NCI-H1436 treated with DMSO at 0.1 percent for 48 hours (cell line): ENCODE data around the gene ATP6V1E1.
"Not testable (repeated sequence)": the region's sequence is repeated elsewhere in the genome, so short reads cannot be mapped to it uniquely, and the experiment has no call there.

Experiments used
- DNase-seq: peaks from one replicate; lab custom pipeline; 2025; lab: John Stamatoyannopoulos, UW

Gene ATP6V1E1

DNA sequence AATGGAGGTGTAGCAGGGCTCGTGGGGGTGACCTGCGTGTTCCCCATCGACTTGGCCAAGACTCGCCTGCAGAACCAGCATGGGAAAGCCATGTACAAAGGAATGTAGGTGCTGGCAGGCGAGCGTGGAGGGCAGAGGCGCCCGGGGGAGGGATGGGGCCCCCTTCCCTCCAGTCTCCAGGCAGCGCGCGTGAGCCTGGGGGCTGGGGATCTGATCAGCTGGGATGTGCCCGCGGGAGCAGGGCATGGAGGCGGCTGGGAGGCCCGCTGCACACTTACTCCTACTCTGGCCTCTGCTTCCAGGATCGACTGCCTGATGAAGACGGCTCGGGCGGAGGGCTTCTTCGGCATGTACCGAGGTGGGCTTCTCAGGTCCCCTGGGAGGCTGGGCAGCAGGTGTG is 47.5 kb downstream of the ATP6V1E1 start:
- no peak for DNase-seq

DNA sequence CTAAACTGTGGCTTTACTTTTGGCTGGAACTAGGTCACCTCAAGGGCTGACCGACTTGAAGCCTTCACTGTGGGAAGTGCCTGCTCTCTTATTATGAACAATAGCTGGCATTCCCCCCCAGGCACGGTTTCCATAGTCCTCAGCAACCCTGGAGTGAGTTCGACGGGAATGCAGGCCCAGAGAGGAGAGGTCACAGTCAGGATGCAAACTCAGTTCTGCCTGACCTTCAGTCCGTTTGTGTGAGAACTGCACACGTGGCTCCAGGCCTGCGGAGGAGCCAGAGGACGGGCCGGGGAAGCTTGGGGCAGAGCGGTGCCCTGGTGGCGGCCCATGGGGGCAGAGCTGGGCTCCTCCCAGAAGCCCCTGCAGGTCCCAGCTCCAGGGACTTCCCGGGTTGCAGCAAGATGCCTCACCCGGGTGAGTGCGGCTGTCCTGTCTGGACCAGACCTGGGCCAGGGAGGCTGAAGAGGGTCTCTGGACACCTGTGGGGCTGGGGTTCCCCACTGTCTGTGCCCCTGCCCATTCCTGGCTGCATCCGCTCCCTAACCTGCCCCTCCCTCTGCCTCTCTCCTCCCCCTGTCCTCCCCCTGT is 48.0 kb downstream of the ATP6V1E1 start:
- no peak for DNase-seq

DNA sequence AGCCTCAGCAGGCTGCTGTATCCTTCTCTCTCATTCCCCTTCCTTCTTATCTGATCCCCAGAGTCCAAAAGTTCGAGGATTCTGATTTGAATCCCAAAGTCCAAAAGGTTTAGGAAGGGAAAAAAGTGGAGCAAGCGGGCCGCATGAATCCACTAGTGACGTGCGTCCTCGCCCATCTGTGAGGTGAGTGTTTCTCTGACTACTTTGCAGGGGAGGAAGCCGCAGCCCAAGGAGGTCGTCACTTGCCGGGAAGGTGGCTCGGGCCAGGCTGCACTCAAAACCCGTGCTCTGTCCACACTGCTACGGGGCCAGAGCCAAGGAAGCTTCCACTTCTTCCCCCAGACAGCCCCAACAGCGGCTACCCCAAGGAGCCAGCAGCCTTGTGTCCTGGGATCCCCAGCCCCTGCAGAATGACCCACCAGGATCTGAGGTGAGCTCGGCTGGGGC is 49.0 kb downstream of the ATP6V1E1 start:
- no peak for DNase-seq

DNA sequence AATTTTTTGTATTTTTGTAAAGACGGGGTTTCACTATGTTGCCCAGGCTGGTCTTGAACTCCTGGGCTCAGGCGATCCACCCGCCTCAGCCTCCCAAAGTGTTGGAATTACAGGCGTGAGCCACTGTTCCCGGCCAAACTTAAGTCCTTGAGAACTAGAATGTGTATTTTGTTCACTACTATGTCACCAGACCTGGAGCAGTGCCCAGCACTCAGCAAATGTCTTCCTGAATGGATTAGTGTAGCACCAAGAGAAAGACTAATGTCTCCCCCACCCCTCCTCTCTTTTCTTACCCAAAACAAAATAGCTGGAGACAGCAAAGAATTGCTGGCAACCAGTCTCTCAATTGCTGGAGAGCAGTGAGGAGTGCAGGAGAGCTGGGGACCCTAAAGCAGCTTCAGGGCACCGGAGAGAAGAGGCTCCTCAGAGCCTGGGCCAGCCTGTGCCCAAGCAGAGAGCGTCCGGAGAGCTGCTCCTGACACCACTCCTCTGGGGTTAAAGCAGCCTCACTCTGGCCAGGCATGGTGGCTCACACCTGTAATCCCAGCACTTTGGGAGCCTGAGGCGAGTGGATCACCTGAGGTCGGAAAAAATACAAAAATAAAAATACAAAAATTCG is 50.3 kb downstream of the ATP6V1E1 start:
- no peak for DNase-seq

DNA sequence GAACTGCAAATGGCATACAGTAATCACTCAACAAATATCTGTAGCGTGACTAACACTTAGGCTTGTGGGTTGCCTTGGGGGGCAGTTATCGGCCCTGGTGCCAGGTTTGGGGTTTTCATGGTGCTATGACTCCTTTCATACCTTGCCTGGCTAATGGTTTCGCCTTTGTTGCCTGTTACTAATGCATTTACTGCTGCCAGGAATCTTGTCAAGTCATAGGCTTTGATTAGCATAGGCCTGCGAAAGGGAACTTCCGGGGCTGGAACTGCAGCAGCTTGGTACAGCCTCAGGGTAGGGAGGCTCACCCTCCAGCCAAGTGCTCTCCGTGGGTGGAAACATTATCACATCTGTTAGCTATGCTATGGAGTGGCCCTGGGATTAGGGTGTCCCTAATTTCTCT is 52.1 kb downstream of the ATP6V1E1 start:
- DNase-seq, result no peak

DNA sequence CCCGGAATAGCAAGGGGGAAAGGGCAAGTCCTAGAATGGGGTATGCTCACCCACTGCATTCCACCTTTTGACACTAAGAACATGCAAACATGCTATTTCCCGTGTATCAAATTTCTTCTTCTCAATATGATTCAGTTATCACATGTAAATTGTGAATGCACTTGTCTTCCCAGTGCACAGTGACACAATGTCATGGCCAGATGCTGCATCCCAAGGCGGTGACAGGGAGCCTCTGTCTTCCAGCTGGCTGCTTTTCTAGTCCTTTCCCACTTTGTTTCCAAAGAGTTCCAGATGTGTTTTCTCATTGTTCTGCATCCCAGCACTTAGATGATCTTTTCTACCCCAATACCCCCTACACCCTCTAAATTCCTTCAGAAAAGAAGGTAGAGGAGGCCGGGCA is 52.9 kb downstream of the ATP6V1E1 start:
- no peak for DNase-seq

DNA sequence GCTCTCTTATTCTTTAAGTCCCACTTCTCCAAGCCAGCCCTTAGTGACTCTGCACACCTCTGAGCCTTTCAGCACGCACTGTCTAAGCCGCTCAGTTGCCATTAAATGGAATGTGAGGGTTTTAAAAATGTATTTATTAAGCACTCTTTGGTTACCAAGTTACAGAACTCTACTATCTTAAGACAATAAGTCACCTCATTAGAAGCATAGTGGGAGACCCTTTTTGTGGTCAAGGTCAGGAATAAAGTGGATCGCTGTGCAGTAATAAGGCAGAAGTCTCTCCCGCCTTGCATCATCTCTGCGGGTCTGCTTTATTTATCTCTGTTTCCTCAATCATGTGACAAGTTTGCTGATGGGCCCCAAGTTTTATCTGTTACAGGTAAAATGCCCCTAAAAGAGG is 53.4 kb downstream of the ATP6V1E1 start:
- no peak for DNase-seq

DNA sequence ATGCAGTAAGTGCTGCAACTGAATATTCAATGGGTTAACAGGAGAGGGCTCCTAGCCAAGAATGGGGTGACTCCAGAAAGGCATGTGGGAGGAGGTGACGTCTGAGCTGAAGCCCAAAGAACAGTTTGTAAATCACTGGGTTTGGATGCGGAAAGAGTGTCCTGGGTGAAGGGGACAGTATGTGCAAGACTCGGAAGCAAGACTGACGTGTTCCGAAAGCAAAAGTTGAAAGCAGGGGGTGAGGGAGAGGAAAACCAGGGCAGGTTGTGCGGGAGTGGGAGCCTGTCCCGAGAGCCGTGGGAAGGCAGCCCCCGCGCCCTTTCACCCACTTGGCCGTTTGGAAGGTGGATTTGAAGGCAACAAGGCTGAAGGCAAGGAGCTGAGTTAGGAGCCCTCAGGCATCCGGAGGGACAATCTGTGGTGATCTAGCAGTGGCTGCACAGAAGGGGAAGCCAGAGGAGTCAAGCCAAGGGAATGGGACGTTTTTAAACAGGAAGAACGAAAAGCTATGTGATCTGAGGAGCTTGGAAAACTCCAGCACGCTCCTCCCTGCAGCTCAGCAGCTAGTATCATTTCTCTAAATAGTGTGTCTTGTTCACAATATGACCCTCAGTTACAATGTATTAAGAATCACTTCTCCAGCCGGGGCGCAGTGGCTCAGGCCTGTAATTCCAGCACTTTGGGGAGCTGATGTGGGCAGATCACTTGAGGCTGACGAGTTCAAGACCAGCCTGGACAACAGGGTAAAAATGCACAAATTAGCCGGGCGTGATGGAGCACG is 57.5 kb downstream of the ATP6V1E1 start:
- no peak for DNase-seq

DNA sequence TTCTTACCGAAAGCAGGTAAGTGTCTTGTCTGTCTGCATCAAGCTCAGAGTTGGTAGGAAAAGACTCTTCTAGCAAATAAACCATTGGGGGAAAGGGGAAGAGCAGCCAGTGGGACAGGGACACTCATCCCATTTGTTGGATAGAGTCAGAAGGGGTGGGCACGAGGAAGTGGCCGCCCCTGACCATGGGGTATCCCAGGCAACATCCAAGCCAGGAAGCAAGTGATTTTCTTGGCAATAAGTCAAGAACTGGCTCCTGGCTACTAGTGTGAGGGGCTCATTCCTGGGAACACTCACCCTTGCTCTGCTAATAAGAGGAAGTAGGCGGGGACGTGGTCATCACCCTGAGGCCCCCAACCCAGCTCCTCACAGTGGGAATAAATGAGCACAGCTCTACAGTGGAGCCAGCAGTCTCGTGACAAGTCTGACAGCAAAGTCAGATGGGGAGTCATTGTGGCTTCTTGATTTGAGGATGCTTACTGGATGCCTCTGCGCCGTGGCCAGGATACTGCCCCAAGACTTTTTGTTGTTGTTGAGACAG is 58.5 kb downstream of the ATP6V1E1 start:
- no peak for DNase-seq

DNA sequence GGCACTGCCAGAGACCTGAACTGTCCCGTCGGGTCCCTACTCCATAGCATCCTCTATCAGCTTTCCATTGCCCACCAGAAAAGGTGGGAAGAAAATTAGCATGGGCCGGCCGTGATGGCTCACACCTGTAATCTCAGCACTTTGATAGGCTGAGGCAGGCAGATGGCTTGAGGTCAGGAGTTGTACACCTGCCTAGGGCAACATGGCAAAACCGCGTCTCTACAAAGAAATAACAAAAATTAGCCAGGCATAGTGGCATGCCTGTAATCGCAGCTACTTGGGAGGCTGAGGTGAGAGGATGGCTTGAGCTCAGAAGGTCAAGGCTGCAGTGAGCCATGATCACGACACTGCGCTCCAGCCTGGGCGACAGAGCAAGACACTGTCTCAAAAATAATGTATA is 61.8 kb downstream of the ATP6V1E1 start:
- DNase-seq, result no peak

DNA sequence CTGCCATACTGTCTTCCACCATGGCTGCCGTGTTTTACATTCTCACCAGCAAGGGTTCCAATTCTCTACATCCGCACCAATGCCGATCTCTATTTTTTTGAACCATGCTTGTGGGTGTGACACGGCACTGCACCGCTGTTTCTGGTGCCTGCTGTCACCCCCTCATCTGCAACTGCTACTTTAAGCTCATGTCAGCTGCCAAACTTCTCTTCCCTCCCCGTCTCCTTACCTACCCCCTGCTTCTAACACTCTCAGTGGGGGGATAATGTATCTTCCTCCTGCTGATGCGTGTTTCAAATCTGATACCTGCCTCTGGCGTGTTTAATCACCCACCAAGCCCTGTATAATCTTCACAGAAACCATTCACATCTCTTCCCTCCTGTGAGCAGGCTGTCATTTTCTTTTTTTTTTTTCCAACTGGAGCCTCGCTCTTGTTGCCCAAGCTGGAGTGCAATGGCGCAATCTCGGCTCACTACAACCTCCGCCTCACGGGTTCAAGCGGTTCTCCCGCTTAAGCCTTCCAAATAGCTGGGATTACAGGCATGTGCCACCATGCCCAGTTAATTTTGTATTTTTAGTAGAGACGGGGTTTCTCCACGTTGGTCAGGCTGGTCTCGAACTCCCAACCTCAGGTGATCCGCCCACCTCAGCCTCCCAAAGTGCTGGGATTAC is 62.4 kb downstream of the ATP6V1E1 start:
- not testable (repeated sequence) for DNase-seq

DNA sequence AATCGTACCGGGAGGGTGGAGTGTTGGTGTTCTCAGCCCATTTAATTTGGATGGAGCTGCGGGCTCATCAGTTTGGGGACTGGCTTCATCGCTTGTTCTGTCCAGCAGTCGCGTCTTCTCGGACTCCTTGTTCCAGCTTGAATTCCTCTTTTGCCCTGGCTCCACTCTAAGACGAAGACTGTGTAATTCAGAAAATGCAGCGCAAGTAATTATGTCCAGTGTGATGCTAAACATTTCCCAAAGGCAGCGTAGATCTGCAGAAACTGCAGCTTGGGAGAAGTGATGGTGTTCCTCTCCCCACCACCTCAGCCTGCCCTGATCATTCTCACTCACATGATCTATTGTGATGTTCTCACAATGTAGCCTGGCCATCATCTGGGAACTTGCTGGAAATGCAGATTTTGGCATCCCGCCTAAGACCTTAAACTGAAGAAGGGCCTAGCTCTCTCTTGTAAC is 64.6 kb downstream of the ATP6V1E1 start:
- DNase-seq, result no peak

DNA sequence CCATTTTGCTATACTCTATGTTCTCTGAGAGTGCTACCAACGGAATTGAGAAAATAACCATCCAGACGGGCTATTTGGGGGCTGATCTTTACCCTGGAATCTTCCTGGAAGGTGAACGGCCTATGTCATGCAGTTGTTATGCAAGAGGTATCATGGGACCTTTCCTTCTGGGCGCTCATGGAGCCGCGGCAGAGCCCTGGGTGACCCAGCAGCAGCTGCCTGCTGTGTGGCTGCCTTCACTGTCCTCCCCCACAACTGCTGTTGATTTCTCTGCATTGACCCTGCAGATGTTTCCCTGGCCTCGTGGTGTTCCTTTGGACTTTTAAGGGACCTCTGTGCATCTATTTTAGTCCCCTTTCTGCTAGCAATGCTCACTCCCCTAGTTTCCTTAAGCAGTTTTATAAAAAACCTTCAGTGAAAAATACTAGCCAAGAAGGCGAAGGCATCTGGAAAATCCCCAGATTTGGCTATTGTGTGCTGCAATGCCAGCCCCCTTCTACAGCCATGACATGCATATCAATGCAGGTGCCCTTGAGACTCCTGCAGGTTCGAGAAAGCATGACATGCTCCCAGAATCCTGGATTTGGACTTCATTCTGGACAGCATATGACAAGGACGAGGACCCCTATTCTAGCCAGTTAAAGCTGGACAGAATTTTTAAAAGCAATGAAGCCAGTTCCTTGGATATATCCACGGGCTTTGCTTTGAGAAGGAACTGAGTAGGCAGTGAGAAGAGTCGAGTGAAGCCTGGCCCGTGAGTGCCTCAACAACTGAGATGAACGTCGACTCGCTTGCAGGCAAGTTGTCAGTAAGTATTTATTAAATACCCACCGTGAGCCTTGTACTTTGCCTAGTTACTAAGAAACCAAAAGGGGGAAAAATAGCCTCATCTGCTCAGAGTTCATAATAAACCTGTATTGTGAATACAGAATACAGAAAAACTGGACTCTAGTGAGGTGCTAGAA is 65.4 kb downstream of the ATP6V1E1 start, which contains the start of gene SLC25A18:
Gene SLC25A18, plus strand, starts transcription at position 593 of the 965 bp plus-strand sequence. CDS start 16,447 bp downstream, outside the sequence.
- no peak for DNase-seq

DNA sequence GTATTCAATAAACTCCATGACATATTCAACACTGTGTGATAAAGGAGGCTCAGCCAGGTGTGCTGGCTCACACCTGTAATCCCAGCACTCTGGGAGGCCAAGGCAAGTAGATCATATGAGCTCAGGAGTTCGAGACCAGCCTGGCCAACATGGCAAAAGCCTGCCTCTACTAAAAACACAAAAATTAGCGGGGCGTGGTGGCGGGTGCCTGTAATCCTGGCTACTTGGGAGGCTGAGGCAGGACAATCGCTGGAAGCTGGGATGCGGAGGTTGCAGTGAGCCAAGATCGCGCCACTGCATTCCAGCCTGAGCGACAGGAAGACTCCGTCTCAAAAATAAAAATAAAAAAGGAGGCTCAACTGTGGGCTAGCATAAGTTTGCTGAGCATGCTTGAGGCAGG is 69.4 kb downstream of the ATP6V1E1 start:
- DNase-seq, result no peak

DNA sequence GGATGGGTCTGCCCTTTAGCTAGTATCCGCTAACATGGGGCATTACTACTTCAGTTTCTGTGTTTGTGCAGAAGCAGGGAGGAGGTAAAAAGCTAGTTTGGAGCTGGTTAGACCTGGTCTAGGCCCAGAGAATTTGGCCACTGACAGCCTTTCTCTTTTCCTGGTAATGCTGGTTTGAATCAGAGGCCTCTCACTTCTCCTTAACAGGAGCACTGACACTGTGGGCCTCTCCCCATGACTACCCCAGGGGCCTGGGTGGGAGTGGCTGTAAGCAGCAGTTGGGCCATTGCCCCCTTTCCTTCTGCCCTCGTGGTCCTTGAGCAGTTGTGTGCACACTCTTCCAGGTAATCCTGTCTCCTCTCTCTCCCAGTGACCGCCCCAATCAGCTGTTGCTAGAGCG is 73.7 kb downstream of the ATP6V1E1 start:
- no peak for DNase-seq

DNA sequence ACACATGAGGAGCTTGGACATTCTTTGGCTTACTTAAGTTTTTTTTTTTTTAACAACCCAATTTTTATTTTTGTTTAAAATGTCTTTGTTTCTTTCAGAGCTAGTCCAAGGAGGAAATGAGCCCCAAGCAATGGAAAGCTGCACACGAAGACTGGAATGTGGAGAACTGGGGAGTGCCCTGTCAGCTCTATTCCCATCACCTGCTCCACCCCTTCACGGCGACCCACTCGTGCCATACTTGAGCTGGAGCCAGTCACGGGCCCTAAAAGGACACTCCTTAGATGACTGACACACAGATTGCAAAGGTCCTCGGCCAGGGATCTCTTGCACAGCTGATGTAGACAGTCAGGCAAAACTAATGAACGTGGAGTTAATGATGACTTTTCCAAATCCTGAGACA is 75.8 kb downstream of the ATP6V1E1 start:
- DNase-seq, result no peak

DNA sequence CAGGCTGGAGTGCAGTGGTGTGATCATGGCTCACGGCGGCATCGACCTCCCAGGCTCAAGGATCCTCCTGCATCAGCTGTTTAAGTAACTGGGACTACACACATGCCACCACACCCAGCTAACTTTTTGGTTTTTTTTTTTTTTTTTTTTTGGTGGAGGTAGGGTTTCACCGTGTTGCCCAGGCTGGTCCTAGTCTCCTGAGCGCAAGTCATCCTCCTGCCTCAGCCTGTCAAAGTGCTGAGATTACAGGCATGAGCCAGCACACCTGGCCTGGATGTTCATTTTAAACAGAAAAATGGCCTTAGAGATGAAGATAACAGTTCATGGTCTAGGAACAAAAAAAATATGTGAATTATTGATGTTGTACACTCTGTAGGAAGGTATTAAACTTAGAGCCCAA is 78.9 kb downstream of the ATP6V1E1 start:
- DNase-seq, result no peak

DNA sequence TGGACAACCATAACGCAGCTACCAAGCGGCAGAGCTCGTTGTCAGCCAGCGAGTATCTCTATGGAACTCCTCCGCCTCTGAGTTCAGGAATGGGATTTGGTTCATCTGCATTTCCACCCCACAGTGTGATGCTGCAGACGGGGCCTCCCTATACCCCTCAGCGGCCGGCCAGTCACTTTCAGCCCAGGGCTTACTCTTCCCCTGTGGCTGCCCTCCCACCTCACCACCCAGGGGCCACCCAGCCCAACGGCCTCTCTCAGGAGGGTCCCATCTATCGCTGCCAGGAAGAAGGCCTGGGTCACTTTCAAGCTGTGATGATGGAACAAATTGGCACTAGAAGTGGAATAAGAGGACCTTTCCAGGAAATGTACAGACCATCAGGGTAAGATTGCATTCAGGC is 79.4 kb downstream of the ATP6V1E1 start:
- no peak for DNase-seq

DNA sequence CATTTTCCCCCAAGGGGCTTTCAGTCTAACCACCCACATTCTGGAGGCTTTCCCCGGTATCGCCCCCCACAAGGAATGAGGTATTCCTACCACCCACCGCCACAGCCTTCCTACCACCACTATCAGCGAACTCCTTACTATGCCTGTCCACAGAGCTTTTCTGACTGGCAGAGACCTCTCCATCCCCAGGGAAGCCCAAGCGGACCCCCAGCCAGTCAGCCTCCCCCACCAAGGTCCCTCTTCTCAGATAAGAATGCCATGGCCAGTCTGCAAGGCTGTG is 79.9 kb downstream of the ATP6V1E1 start:
- no peak for DNase-seq

DNA sequence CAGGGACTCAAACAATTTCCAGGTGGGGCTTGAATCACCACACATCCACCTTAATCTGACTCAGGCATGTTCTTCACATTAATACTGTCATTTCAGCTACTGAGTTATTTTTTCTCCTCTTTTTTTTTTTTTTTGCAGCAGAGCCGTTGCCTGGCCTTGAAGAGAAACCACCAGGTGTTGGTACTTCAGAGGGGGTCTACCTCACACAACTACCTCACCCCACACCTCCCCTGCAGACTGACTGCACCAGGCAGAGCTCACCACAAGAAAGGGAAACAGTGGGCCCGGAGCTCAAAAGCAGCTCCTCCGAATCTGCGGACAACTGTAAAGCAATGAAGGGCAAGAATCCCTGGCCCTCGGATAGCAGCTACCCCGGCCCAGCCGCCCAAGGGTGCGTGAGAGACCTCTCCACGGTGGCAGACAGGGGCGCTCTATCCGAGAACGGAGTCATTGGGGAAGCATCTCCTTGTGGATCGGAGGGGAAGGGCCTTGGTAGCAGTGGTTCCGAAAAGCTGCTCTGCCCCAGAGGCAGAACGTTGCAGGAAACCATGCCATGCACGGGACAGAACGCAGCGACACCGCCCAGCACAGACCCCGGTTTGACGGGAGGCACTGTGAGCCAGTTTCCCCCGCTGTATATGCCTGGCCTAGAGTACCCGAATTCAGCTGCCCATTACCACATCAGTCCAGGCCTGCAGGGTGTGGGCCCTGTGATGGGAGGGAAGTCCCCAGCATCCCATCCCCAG is 80.4 kb downstream of the ATP6V1E1 start:
- DNase-seq, result no peak

DNA sequence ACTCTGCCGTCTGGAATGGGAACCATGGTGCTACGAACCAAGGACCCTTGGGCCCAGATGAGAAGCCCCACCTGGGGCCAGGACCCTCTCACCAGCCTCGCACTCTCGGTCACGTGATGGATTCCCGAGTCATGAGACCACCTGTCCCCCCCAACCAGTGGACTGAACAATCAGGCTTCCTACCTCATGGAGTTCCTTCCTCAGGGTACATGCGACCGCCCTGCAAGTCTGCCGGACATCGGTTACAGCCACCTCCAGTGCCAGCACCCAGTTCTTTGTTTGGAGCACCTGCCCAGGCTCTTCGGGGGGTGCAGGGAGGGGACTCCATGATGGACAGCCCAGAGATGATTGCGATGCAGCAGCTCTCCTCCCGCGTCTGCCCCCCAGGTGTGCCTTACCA is 86.1 kb downstream of the ATP6V1E1 start:
- no peak for DNase-seq
